GM19035 (cell line): ENCODE results near the gene CCL7.

Source experiments
- ATAC-seq: cut with Tn5 transposase; IDR thresholded peaks from one replicate; pipeline ENCODE4 v1.9.1; 2021; ENCODE audit not compliant: unreplicated experiment

The CCL7 gene

GRCh38 chr17:34246446-34246845 lies 23.6 kb upstream of the CCL7 start:
- ATAC-seq: no peak

GRCh38 chr17:34246881-34247280 lies 23.1 kb upstream of the CCL7 start:
- no peak for ATAC-seq

GRCh38 chr17:34248511-34249024 lies 21.5 kb upstream of the CCL7 start:
- no peak for ATAC-seq

GRCh38 chr17:34249061-34249460 lies 21.0 kb upstream of the CCL7 start:
- no peak for ATAC-seq

DNA sequence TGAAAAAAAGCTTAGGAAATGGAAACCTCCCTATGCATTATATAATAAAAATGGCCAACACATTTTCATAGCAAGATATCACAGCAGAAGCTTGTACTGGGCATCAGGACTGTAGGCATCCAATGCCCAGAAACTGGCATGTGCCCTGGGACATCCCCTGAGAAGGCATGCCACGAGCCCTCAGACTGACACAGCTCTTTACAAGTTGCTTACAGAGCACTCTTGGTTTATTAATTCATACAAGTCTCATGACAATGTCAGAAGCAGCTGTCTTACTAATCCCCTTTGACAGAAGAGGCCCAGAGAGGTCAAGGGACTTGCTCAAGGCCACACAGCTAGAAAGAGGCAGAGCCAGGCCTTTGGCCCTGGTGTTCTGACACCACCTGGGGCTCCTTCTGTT lies 20.5 kb upstream of the CCL7 start:
- ATAC-seq: no peak

GRCh38 chr17:34251186-34251585 lies 18.8 kb upstream of the CCL7 start:
- ATAC-seq: no peak

DNA sequence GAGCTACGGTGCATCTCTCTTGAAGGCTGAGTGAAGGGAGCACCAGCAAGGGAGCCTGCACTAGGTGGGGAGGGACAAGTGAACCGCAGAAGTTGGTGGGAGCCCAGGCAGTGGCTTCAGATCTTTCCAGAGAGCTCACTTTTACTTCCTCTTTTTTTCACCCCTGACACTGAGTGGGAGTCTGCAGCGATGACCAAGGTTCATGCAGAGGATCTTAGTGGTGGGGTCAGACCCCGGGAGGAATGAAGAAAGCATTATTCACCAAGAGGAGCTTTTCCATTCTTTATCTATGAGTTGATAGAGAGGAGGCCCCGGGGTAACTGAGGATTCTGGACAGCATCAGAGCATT lies 18.0 kb upstream of the CCL7 start:
- ATAC-seq: no peak

DNA sequence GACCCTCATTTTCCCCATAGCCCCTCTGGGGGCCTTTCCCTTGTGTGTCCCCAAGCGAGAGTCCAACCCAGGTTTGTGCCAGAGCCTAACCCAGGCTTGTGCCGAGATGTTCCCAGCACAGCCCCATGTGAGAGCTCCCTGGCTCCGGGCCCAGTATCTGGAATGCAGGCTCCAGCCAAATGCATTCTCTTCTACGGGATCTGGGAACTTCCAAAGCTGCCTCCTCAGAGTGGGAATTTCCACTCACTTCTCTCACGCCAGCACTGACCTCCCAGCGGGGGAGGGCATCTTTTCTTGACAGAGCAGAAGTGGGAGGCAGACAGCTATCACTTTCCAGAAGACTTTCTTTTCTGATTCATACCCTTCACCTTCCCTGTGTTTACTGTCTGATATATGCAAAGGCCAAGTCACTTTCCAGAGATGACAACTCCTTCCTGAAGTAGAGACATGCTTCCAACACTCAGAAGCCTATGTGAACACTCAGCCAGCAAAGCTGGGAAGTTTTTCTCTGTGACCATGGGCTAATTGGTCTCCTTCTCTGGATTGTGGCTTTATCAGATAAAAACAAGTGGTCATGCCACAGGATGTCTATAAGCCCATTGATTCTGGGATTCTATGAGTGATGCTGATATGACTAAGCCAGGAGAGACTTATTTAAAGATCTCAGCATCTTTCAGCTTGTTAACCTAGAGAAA lies 17.4 kb upstream of the CCL7 start:
- ATAC-seq: no peak

- no peak for ATAC-seq
Measured at GRCh38 chr17:34253139-34253525, 16.9 kb upstream of the CCL7 start.

GRCh38 chr17:34254146-34254545 lies 15.9 kb upstream of the CCL7 start:
- ATAC-seq: no peak

DNA sequence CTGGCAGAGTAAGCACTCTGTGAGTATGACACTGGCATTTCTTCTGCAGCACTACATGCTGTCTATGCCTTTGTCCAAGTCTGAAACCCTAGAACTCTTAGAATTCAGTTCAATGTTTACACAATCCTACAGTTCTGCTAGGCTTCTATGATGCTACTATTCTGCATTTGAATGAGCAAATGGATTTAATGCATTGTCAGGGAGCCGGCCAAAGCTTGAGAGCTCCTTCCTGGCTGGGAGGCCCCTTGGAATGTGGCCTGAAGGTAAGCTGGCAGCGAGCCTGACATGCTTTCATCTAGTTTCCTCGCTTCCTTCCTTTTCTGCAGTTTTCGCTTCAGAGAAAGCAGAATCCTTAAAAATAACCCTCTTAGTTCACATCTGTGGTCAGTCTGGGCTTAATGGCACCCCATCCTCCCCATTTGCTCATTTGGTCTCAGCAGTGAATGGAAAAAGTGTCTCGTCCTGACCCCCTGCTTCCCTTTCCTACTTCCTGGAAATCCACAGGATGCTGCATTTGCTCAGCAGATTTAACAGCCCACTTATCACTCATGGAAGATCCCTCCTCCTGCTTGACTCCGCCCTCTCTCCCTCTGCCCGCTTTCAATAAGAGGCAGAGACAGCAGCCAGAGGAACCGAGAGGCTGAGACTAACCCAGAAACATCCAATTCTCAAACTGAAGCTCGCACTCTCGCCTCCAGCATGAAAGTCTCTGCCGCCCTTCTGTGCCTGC lies 15.2 kb upstream of the CCL7 start, which contains the start of gene CCL2:
TSS of gene CCL2 (plus strand) at position 635 of the 730 bp plus-strand sequence. CDS start at position 700, 65 bp downstream.
- no peak for ATAC-seq

DNA sequence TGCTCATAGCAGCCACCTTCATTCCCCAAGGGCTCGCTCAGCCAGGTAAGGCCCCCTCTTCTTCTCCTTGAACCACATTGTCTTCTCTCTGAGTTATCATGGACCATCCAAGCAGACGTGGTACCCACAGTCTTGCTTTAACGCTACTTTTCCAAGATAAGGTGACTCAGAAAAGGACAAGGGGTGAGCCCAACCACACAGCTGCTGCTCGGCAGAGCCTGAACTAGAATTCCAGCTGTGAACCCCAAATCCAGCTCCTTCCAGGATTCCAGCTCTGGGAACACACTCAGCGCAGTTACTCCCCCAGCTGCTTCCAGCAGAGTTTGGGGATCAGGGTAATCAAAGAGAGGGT lies 14.7 kb upstream of the CCL7 start:
- ATAC-seq: no peak

DNA sequence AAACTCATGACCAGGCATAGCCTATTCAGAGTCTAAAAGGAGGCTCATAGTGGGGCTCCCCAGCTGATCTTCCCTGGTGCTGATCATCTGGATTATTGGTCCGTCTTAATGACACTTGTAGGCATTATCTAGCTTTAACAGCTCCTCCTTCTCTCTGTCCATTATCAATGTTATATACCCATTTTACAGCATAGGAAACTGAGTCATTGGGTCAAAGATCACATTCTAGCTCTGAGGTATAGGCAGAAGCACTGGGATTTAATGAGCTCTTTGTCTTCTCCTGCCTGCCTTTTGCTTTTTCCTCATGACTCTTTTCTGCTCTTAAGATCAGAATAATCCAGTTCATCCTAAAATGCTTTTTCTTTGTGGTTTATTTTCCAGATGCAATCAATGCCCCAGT lies 14.2 kb upstream of the CCL7 start:
- ATAC-seq: no peak

DNA sequence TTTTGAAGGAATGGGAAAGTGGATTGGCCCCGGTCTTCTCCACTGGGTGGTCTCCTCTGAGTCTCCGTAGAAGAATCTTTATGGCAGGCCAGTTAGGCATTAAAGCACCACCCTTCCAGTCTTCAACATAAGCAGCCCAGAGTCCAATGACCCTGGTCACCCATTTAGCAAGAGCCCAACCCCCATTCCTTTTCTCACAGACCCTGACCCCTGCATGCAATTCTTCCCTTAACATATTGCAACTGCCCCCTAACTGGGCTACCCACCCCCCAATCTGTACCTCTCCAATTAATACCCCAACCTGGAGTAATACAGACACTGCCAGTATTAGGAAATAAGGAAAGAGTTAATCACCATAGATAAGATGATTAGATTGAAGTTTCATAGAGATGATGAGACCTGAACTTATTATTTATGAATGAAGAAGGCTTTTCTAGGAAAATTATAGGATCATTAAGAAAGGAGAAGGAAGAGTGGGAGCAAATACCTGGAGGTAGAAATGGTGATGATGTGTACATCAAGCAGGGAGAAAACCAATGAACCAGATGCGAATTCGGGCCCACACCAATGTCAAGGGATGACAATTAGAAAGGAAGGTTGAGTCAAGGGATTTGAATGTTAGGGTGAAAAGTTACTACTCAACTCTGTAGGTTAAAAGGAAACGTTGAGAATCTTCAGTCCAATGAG lies 12.6 kb upstream of the CCL7 start:
- no peak for ATAC-seq

- ATAC-seq: no peak
Measured at GRCh38 chr17:34257986-34258326, 12.1 kb upstream of the CCL7 start.

DNA sequence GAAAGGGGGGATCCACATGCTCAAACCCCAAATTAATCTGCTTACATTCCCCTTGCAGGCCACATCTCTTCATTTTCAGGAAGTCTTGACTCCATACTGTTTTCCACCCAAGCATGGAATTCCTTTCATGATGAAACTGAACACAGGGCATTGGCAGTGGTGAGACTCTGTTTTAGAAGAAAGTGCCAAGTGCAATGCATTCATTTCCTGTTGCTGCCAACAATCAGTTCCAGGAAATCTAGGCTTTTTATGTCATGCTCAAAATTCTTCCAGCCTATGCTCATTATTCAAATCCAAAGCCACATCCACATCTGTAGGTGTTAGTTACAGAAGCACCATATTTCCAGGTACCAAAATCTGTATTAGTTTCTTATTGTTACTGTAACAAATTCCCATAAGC lies 10.9 kb upstream of the CCL7 start:
- ATAC-seq: no peak

DNA sequence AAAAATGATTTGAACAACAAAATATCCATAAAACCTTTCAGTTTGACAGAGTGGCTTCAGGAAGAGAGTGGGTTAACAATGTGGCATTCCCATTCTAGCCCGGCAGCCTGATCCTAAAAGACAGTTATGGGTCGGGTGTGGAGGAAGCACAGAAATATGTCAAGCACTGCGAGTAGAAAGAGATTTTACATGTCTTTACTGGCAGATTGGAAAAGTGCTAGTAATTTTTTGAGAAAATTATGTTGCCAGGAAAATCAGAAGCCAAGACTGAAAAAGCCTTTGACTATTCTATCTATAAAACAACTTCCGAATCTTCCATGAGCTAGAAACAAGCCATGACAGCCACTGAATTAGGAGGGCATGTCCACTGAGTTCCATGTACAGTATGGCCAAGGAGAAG lies 9.2 kb upstream of the CCL7 start:
- ATAC-seq: no peak

- no peak for ATAC-seq
Measured at GRCh38 chr17:34261568-34262337, 8.3 kb upstream of the CCL7 start.

GRCh38 chr17:34265711-34266110 lies 4.3 kb upstream of the CCL7 start:
- ATAC-seq: no peak

- no peak for ATAC-seq
Measured at GRCh38 chr17:34275881-34276280, 5.9 kb downstream of the CCL7 start.

GRCh38 chr17:34276826-34277225 lies 6.8 kb downstream of the CCL7 start:
- ATAC-seq: no peak
